HepG2 (cell line): ENCODE measurements around the gene OCLN. TPM values are rescaled to one million over a fixed set of nuclear protein-coding genes. Genes with fewer than 3 reads are reported as not detected.
A peak's percentile ranks its signal among the peaks of the same experiment; 100 is the strongest.

Experiments used
- ATAC-seq: fragments of 200-7000 bp; cut with Tn5 transposase; 3 replicates; pipeline ENCODE4 v1.9.1; 2020; ENCODE audit warnings: mild to moderate bottlenecking, moderate library complexity
- BruUV-seq: library from RNA; stranded (reverse); fragments of 400-500 nt; replicated peaks from 2 replicates; lab custom pipeline; 2021; lab: Mats Ljungman, UMichigan
- CTCF ChIA-PET: fragments of 300-600 bp; formaldehyde crosslinking; extraction: SDS; loops from one replicate; lab custom pipeline; 2021; ENCODE audit warnings: low total read pairs, inconsistent platforms, low intra/inter-chr PET ratio; lab: Yijun Ruan, JAX
- POLR2A ChIA-PET: fragments of 350-600 bp; sonication (Branson Sonifier 250); formaldehyde crosslinking; loops from one replicate; lab custom pipeline; 2020; ENCODE audit warnings: antibody characterized with exemption, inconsistent platforms; lab: Yijun Ruan, JAX
- DNase-seq: peaks from one replicate; pipeline ENCODE4 v3.0.0-alpha.2; 2015; ENCODE audit warnings: low spot score
- FAIRE-seq: peaks from 3 replicates; lab custom pipeline; 2011; peaks lifted over from hg19 to GRCh38; lab: Jason Lieb, UNC
- H2AFZ ChIP-seq: one replicate; pipeline ENCODE4 v1.6.1; 2011; ENCODE audit warnings: low read length, inconsistent platforms
- H3K27ac ChIP-seq: fragments of 300-600 bp; 3 replicates; pipeline ENCODE4 v1.8.0; 2011; ENCODE audit warnings: mixed run types, mild to moderate bottlenecking, mixed read lengths, low read length, inconsistent platforms; ENCODE audit not compliant: insufficient read depth; ENCODE audit errors: extremely low read length
- H3K27me3 ChIP-seq, 2 experiments: fragments of 200-600 bp in 1 of 2; 2 replicates in 1 of 2; 3 replicates in 1 of 2; pipeline versions ENCODE4 v1.6.0 to v1.8.0; 2011; ENCODE audit warnings: low read length in 2 of 2, mild to moderate bottlenecking in 2 of 2, moderate library complexity in 2 of 2, inconsistent platforms in 1 of 2; ENCODE audit not compliant: insufficient read depth in 2 of 2, control insufficient read depth in 1 of 2
- H3K36me3 ChIP-seq, 2 experiments: fragments of 200-600 bp in 1 of 2; replicated peaks in 1 of 2; 2 replicates in 1 of 2; 3 replicates in 1 of 2; pipeline versions ENCODE4 v1.5.1 to v1.8.0; 2011; ENCODE audit warnings: low read length in 2 of 2, inconsistent platforms in 1 of 2; ENCODE audit not compliant: insufficient read depth in 2 of 2, control insufficient read depth in 1 of 2
- H3K4me1 ChIP-seq: 2 replicates; pipeline ENCODE4 v1.5.1; 2012; ENCODE audit warnings: low read length, inconsistent platforms; ENCODE audit not compliant: insufficient read depth
- H3K4me2 ChIP-seq: 2 replicates; pipeline ENCODE4 v1.6.0; 2011; ENCODE audit warnings: low read depth, low read length, inconsistent platforms
- H3K4me3 ChIP-seq, 3 experiments: fragments of 200-600 bp in 1 of 3; sonication (generic), shearing (Covaris generic) in 1 of 3; replicated peaks in 1 of 3; 2 replicates each; pipeline ENCODE4 v1.5.1; 2011 to 2016; ENCODE audit warnings: low read length in 3 of 3, inconsistent platforms in 2 of 3, low read depth in 2 of 3, mild to moderate bottlenecking in 2 of 3, control low read depth in 1 of 3, mixed read lengths in 1 of 3; ENCODE audit not compliant: insufficient read depth in 1 of 3
- H3K79me2 ChIP-seq: one replicate; pipeline ENCODE4 v1.6.1; 2011; ENCODE audit warnings: low read length, inconsistent platforms; ENCODE audit not compliant: insufficient read depth
- H3K9ac ChIP-seq: 2 replicates; pipeline ENCODE4 v1.6.0; 2011; ENCODE audit warnings: mild to moderate bottlenecking, low read depth, low read length, inconsistent platforms; ENCODE audit not compliant: insufficient read depth
- H3K9me3 ChIP-seq: 2 replicates; pipeline ENCODE4 v1.5.1; 2012; ENCODE audit warnings: mild to moderate bottlenecking, low read length
- H4K20me1 ChIP-seq: 2 replicates; pipeline ENCODE4 v1.6.0; 2011; ENCODE audit warnings: inconsistent platforms, mild to moderate bottlenecking, low read length, moderate library complexity; ENCODE audit not compliant: insufficient read depth
- CC2D1A ChIP-seq: sonication (generic); formaldehyde crosslinking; IDR thresholded peaks from 2 replicates; pipeline ENCODE4 v1.8.1; 2023; ENCODE audit warnings: mild to moderate bottlenecking, missing genetic modification reagents
- DNMT1 ChIP-seq: sonication (generic); formaldehyde crosslinking; IDR thresholded peaks from 2 replicates; pipeline ENCODE4 v1.5.1; 2020; ENCODE audit warnings: mild to moderate bottlenecking, missing genetic modification reagents
- GATAD1 ChIP-seq: IDR thresholded peaks from 2 replicates; pipeline ENCODE4 v1.6.1; 2016; ENCODE audit warnings: missing genetic modification reagents, missing compliant biosample characterization
- SUZ12 ChIP-seq: fragments of 150-350 bp; IDR thresholded peaks from 2 replicates; pipeline ENCODE4 v1.6.1; 2014; ENCODE audit warnings: low read depth, low read length
- ZFX ChIP-seq: sonication (generic); formaldehyde crosslinking; IDR thresholded peaks from 2 replicates; pipeline ENCODE4 v1.4.0; 2020; ENCODE audit warnings: mild to moderate bottlenecking, low read depth, missing genetic modification reagents, moderate library complexity
- ZNF136 ChIP-seq: sonication (generic); formaldehyde crosslinking; IDR thresholded peaks from 2 replicates; pipeline ENCODE4 v1.8.1; 2022; ENCODE audit warnings: low read depth, mild to moderate bottlenecking, moderate library complexity, missing genetic modification reagents
- ZNF564 ChIP-seq: sonication (generic); formaldehyde crosslinking; IDR thresholded peaks from 2 replicates; pipeline ENCODE4 v1.8.1; 2023; ENCODE audit warnings: mild to moderate bottlenecking, missing genetic modification reagents
- WGBS: methylation state at CpG from one replicate; pipeline ENCODE4 v1.1.6; 2017; ENCODE audit warnings: low lambda C conversion rate; 5-methylcytosine and 5-hydroxymethylcytosine counted together
- in situ Hi-C: cut with HindIII; loops from 2 replicates; pipeline ENCODE4 v1.10.0; 2017; ENCODE audit warnings: low pct_unique_long_range_greater_than_20kb; ENCODE audit not compliant: extremely low pct_ligation_motif_present
- intact Hi-C: fragments of 100-400 bp; cut with micrococcal nuclease; formaldehyde crosslinking; loops from one replicate; pipeline ENCODE4 v1.10.0; 2022; ENCODE audit not compliant: unreplicated experiment
- polyA plus RNA-seq, 8 experiments: library from polyadenylated mRNA; depleted of rRNA in 3 of 8; stranded (reverse) in 7 of 8; unstranded in 1 of 8; fragments of >200 nt; fragmentation: Illumina TruSeq in 4 of 8; extraction: Trizol in 4 of 8; gene quantifications; 2 replicates each; pipeline versions ENCODE4 v1.2.1 to v1.2.3, GENCODE V29; 2011 to 2016; ENCODE audit warnings: low read depth in 4 of 8, missing spikeins in 1 of 8, mixed read lengths in 1 of 8; ENCODE audit not compliant: insufficient read depth in 1 of 8
- total RNA-seq, 5 experiments: library from RNA; depleted of rRNA; stranded (reverse); fragments of >200 nt; fragmentation: Illumina TruSeq; extraction: Trizol; gene quantifications; 2 replicates each; pipeline ENCODE4 v1.2.3, GENCODE V29; 2016; ENCODE audit warnings: low read depth in 1 of 5
- TF ChIP-seq, protein P1 (sequence below), 2 experiments: IDR thresholded peaks; 2 replicates each; pipeline ENCODE4 v1.6.1; 2011 to 2012; ENCODE audit warnings: low read length in 2 of 2, borderline replicate concordance in 1 of 2, low read depth in 1 of 2, mild to moderate bottlenecking in 1 of 2, moderate library complexity in 1 of 2
- TF ChIP-seq, protein P2 (sequence below): sonication (generic); formaldehyde crosslinking; IDR thresholded peaks from 2 replicates; pipeline ENCODE4 v1.8.1; 2023; ENCODE audit warnings: mild to moderate bottlenecking, missing genetic modification reagents

The OCLN gene
- total and polyA plus RNA-seq, 2 of the 13 experiments (the other 11 are each of a cell fraction or from before 2014, with no cell fraction given) = 24.1 to 34.8 TPM

DNA sequence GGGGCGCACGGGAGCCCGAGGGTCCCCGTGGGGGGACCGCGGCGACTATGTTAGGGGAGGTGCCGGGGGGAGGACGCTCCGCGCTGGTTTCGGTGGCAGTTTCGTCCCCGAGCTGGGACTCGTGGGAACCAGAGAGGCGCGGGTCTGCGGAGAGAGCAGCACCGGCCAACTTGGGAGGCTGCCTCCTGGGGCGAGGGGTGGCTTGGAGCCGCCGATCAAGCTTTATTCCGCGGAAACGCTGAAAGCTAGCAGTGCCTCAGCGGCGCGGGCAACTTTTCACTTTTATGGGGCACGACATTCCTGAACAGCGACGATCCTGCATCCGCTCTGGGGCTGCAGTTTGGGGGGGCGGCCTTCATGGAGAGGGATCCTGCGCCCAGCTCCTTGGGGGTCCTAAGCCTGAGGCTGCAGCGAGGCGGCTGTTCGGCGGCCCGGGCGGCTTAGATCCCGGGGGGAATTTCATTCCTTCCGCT is 369 bp downstream of the OCLN start (continued):
- TF ChIP-seq DNMT1 (CRISPR knock-in tag) = 0 out of 2 replicates have a peak, but pooled peaks have one; percentile 4

DNA sequence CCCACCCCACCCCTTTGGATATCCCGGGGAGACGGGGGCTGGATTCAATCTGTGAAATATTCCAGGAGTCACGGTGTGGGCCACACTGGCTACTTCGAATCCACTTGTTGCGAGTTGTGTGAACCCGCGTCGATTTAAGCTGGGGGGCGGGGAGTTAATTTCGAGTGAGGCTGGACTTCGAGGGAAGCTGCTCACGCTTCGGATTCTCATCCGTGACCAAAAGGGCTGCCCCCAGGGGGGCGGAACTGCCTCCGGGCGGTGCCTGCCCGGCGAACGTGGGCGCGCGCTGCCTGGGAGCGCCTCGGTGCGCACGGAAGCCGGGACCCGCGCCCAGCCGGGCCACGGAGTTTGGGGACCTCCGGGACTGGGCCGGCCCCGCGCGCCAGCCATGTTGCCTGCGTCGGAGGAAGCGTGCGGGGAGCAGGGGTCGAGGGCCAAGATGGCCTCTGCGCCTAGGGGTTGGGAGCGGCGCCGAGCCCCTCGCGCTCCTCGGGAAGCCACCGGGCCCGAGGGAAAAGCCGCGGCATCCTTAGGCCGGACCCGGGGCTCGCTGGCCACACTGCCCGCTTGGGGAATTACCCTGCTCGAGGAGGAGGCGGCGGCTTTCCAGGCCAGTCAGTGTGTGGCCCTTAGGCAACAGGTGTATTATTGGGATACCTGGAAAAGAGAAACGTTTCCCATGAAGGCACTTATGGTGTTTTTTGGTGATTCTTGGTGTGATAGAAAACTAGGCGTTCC is 975 bp downstream of the OCLN start:
- Histone ChIP-seq H3K9me3 (no peaks in the 10 kb centered on the region), H3K9ac (peak overlapping the region; percentile 85), H2AFZ (peak overlapping the region; percentile 71), H3K79me2 (peaks cover 47% of the 10 kb centered on the region), H3K36me3 (no peaks in the 10 kb centered on the region), H3K4me2 (peak overlapping the region; percentile 73), H4K20me1 (no peaks in the 10 kb centered on the region; the same call in 1 of the 2 replicates), H3K27me3 (no peaks in the 10 kb centered on the region; a peak in 1 of 5 replicates), H3K27ac (peak overlapping the region; percentile 77), H3K4me3 (peak overlapping the region; percentile 83 to 96 (median 92)), H3K4me1 (peaks cover 62% of the 10 kb centered on the region)
- BruUV-seq = no TSS peak
- intact Hi-C loops = loop anchor here (5.0 kb wide), 2 partner anchors 36 to 56 kb away; no protein-coding TSS in a partner anchor
- DNase-seq (no peak), ATAC-seq (peak; percentile 57), FAIRE-seq (no peak)
- 3% methylated on average over 7 of the region's 62 CpGs for WGBS
- POLR2A ChIA-PET = interaction anchor here (0.8 to 1.9 kb wide), 8 partner anchors 10 to 49 kb away, joined by 3 to 14 read pairs (median 5); no protein-coding TSS in a partner anchor
- CTCF ChIA-PET = no interaction called here
- in situ Hi-C loops = loop anchor here (5.0 kb wide), 1 partner anchor 81 kb away; no protein-coding TSS in a partner anchor
- peak; percentile 82 for TF ChIP-seq ZFX (CRISPR knock-in tag)
- no peak for TF ChIP-seq SUZ12
- TF ChIP-seq GATAD1 (CRISPR knock-in tag) = peak; percentile 35; the same call in 1 of the 2 replicates
- TF ChIP-seq, protein P1, sequence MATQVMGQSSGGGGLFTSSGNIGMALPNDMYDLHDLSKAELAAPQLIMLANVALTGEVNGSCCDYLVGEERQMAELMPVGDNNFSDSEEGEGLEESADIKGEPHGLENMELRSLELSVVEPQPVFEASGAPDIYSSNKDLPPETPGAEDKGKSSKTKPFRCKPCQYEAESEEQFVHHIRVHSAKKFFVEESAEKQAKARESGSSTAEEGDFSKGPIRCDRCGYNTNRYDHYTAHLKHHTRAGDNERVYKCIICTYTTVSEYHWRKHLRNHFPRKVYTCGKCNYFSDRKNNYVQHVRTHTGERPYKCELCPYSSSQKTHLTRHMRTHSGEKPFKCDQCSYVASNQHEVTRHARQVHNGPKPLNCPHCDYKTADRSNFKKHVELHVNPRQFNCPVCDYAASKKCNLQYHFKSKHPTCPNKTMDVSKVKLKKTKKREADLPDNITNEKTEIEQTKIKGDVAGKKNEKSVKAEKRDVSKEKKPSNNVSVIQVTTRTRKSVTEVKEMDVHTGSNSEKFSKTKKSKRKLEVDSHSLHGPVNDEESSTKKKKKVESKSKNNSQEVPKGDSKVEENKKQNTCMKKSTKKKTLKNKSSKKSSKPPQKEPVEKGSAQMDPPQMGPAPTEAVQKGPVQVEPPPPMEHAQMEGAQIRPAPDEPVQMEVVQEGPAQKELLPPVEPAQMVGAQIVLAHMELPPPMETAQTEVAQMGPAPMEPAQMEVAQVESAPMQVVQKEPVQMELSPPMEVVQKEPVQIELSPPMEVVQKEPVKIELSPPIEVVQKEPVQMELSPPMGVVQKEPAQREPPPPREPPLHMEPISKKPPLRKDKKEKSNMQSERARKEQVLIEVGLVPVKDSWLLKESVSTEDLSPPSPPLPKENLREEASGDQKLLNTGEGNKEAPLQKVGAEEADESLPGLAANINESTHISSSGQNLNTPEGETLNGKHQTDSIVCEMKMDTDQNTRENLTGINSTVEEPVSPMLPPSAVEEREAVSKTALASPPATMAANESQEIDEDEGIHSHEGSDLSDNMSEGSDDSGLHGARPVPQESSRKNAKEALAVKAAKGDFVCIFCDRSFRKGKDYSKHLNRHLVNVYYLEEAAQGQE (IDR thresholded peaks at IDR 0.05; ENCODE audit: borderline replicate concordance in 1 of 2, low read depth in 1 of 2, low read length in 2 of 2) = no peak
- no peak for TF ChIP-seq ZNF136
- TF ChIP-seq, protein P2, sequence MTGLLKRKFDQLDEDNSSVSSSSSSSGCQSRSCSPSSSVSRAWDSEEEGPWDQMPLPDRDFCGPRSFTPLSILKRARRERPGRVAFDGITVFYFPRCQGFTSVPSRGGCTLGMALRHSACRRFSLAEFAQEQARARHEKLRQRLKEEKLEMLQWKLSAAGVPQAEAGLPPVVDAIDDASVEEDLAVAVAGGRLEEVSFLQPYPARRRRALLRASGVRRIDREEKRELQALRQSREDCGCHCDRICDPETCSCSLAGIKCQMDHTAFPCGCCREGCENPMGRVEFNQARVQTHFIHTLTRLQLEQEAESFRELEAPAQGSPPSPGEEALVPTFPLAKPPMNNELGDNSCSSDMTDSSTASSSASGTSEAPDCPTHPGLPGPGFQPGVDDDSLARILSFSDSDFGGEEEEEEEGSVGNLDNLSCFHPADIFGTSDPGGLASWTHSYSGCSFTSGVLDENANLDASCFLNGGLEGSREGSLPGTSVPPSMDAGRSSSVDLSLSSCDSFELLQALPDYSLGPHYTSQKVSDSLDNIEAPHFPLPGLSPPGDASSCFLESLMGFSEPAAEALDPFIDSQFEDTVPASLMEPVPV (CRISPR knock-in tag) = no peak; the same call in 1 of the 2 replicates
- 0 out of 2 replicates have a peak, but pooled peaks have one; percentile 36 for TF ChIP-seq ZNF564 (CRISPR knock-in tag)
- no peak for TF ChIP-seq CC2D1A (CRISPR knock-in tag)
